SK-N-MC (cell line): Measurements from ENCODE around the gene ABHD1.

ENCODE experiments used
- EZH2 ChIP-seq: fragments of 200-600 bp; sonication (generic); IDR thresholded peaks from one replicate; pipeline ENCODE4 v1.6.1; 2017; ENCODE audit warnings: antibody characterized with exemption
- POLR2AphosphoS5 ChIP-seq: IDR thresholded peaks from 2 replicates; pipeline ENCODE4 v1.6.1; 2012; ENCODE audit warnings: mild to moderate bottlenecking, low read depth, low read length, borderline replicate concordance

- no peak for TF ChIP-seq POLR2AphosphoS5
- no peak for TF ChIP-seq EZH2
Measured at GRCh38 chr2:27080603-27080936, 43.0 kb upstream of the ABHD1 start.
